Measurements from ENCODE around the gene SIRT7. TPM values are rescaled to one million over a fixed set of nuclear protein-coding genes. Genes with fewer than 3 reads are reported as not detected.

The SIRT7 gene
- total and polyA plus RNA-seq, 8 donors = 9.6 to 40.2 (median 13.5) TPM

DNA sequence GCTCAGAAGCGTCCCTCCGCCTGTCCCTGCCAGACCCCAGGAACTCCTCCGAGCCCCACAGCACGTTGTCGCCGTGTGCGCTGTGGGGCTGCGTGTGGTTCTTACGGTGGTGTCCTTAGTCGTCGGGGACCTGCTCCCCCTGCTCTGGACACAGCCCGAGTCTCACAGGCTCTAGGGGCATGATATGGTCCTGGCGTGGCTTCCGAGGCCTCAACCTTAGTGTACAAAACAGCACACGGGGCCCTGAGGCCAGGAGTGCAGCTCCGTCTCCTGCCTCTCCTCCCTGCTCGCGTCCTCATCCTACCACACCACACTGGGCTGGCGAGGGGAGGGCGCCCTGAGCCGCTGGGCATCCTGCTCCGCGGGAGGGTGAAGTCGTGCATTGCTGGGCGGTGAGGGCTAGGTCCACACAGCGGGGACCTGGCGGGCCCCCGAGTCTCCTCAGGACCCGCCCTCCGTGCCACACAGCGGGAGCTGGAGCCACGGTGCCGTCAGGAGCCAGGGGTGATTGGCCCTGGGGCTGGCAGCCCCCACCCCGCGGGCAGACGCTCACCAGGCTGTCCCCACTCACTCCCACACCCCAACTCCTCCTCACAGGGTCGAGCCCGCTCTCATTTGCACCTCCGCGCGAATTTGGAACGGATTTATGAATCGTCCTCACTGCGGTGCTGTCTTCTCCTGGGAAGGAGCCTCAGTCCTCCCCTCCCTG lies 10.7 kb upstream of the SIRT7 start:
- DNase-seq (peak in 3 of 6 donors; percentile 57 to 82 (median 63)), ATAC-seq (peak in 1 of 4 donors; percentile 0), FAIRE-seq (no peak)
- H3K27ac ChIP-seq = no peak overlapping the region
- no peaks in the 10 kb centered on the region for H3K27me3 ChIP-seq
- 43 to 45% methylated on average over 41 to 44 of the region's 44 CpGs for WGBS, 2 donors
- H3K4me1 ChIP-seq = peaks cover 12 to 26% (median 15%) of the 10 kb centered on the region in 3 donors
- TF ChIP-seq, protein P1, sequence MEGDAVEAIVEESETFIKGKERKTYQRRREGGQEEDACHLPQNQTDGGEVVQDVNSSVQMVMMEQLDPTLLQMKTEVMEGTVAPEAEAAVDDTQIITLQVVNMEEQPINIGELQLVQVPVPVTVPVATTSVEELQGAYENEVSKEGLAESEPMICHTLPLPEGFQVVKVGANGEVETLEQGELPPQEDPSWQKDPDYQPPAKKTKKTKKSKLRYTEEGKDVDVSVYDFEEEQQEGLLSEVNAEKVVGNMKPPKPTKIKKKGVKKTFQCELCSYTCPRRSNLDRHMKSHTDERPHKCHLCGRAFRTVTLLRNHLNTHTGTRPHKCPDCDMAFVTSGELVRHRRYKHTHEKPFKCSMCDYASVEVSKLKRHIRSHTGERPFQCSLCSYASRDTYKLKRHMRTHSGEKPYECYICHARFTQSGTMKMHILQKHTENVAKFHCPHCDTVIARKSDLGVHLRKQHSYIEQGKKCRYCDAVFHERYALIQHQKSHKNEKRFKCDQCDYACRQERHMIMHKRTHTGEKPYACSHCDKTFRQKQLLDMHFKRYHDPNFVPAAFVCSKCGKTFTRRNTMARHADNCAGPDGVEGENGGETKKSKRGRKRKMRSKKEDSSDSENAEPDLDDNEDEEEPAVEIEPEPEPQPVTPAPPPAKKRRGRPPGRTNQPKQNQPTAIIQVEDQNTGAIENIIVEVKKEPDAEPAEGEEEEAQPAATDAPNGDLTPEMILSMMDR (IDR thresholded peaks at IDR 0.05) = no peak
- peak overlapping the region; percentile 22 to 91 (median 62) for H3K4me3 ChIP-seq
- intact Hi-C loops (cut with DNase I) = no loop called here
- no peaks in the 10 kb centered on the region for H3K9me3 ChIP-seq
- no peaks in the 10 kb centered on the region for H3K36me3 ChIP-seq

DNA sequence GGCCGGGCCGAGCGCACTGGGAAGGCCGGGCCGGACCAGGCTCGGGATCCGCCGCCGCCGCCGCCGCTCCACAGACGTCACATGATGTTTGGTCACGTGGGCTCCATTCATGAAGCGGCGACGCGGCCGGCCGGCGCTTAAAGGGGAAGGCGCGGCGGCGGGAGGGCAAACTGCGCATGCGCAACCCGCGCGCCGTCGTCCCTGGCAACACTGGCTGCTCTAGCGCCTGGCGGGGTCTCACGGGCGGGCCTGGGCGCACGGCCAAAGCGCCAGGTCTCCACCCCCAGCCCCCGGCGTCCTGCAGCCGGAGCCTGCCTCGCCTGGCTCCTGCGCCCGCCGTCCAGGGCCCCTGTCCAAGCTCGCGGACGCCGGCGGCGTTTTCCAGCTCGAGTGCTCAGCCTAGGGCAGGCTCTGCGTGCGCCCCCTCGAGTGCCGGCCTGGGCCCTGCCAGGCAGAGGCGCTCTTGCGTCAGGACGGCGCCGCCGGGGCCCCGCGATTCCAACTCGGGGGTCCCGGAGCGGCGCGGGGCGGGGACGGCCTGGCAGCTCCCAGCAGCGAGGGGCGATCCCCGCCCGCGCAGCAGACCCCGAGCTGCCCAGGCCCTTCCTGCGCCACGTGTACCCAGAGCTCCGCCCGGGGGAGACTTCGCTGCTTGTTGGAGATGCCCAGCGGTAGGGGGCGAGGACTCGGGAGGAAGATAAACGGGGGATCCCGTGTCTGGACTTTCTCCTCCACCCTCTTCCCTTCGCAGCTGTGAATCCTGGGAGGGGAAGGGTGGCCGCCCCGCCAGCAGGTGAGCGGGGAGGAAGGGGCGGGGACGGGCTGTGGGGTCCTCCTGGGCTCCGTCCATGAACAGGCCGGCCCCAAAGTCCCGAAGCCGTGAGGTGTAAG lies 9.9 kb upstream of the SIRT7 start, which contains the start of gene MAFG:
MAFG (minus strand) TSS at position 83 of the 891 bp plus-strand sequence. CDS start 4,550 bp downstream, outside the sequence.
- peak; percentile 60 to 76 (median 70) for ATAC-seq
- TF ChIP-seq, protein P1 (IDR thresholded peaks at IDR 0.05) = no peak
- peak; percentile 88 to 98 (median 93) for DNase-seq
- peaks cover 14 to 34% (median 20%) of the 10 kb centered on the region in 3 donors for H3K4me1 ChIP-seq
- intact Hi-C loops (cut with DNase I) = no loop called here
- no peaks in the 10 kb centered on the region for H3K9me3 ChIP-seq
- H3K4me3 ChIP-seq = peak within 1 kb of the TSS; percentile 84 to 93 (median 90)
- no peaks in the 10 kb centered on the region for H3K27me3 ChIP-seq
- FAIRE-seq = no peak
- 1 to 2% methylated on average over 54 to 98 of the region's 98 CpGs for WGBS, 2 donors
- no peaks in the 10 kb centered on the region for H3K36me3 ChIP-seq
- peak within 1 kb of the TSS; percentile 83 to 96 (median 92) for H3K27ac ChIP-seq

GRCh38 chr17:81927152-81927652 lies 9.2 kb upstream of the SIRT7 start:
- FAIRE-seq (no peak), DNase-seq (peak in 1 of 6 donors; percentile 84), ATAC-seq (no peak)
- Histone ChIP-seq H3K9me3 (no peaks in the 10 kb centered on the region), H3K27me3 (no peaks in the 10 kb centered on the region), H3K4me3 (peak overlapping the region; percentile 84 to 93 (median 90)), H3K27ac (peak overlapping the region; percentile 83 to 96 (median 92)), H3K4me1 (peaks cover 14 to 35% (median 20%) of the 10 kb centered on the region in 3 donors), H3K36me3 (peaks cover 0 to 6% (median 0%) of the 10 kb centered on the region in 3 donors)
- TF ChIP-seq, protein P1 (IDR thresholded peaks at IDR 0.05) = no peak
- intact Hi-C loops (cut with DNase I) = no loop called here
- 1% methylated on average over 35 to 78 of the region's 78 CpGs for WGBS, 2 donors

DNA sequence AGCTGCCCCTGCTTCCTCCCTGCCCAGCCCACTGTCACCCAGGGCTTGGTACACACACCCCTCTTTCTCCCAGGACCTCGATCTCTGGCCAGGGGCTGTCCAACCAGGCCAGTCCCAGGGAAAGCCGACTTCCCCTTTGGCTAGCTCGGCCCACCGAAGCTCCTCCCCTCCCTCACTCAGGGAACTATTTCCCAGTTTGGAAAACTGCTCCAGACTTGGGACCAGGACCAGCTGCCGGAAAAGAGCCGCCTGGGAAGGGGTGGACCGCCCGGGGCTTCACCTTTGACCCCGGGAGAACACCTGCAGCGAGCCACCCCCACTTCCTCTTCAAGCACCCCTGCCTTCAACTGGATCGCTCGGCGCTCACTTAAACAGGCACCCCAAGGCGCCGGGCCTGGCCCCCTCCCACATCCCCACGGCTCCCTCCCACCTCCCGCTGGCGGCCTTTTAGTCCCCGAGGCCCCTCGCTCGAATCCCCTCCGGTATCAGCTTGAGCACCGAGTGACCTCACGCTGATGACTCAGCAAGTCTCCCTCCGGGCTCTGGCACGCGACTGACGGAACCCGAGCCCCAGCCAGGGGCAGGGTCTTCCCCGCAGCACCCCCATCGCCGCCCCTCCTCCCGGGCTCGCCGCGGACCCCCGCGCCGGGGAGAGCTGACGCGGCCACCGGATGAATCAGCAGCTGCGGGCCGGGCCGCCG lies 8.6 kb upstream of the SIRT7 start:
- intact Hi-C loops (cut with DNase I) = no loop called here
- no peak for FAIRE-seq
- TF ChIP-seq, protein P1 (IDR thresholded peaks at IDR 0.05) = no peak
- Histone ChIP-seq H3K36me3 (peaks cover 0 to 6% (median 0%) of the 10 kb centered on the region in 3 donors), H3K27me3 (no peaks in the 10 kb centered on the region), H3K27ac (peak overlapping the region; percentile 83 to 96 (median 92)), H3K9me3 (no peaks in the 10 kb centered on the region), H3K4me3 (peak overlapping the region; percentile 84 to 93 (median 90)), H3K4me1 (peaks cover 14 to 35% (median 20%) of the 10 kb centered on the region in 3 donors)
- peak; percentile 80 to 92 (median 86) for DNase-seq
- ATAC-seq = peak; percentile 39 to 72 (median 66)
- 0 to 1% methylated on average over 40 to 46 of the region's 46 CpGs for WGBS, 2 donors
